Measurements from ENCODE around the gene ITPKC.

ITPKC gene

GRCh38 chr19:40716482-40717324 lies at the start of gene ITPKC, which contains the start of gene COQ8B:
ITPKC (plus strand) TSS chr19:40717112; CDS start chr19:40717136, 24 bp downstream.
COQ8B (minus strand) TSS chr19:40716886; CDS start chr19:40714632, 2,254 bp downstream.
- DNase-seq (ENCODE audit: low read depth in 1 of 2, low spot score in 1 of 2) = peak; percentile 99 to 100

- DNase-seq (ENCODE audit: low read depth in 1 of 2, low spot score in 1 of 2) = no peak
Observed at GRCh38 chr19:40667602-40668001, 49.3 kb upstream of the ITPKC start.

GRCh38 chr19:40668991-40669614 lies 47.8 kb upstream of the ITPKC start:
- DNase-seq (ENCODE audit: low read depth in 1 of 2, low spot score in 1 of 2) = no peak

GRCh38 chr19:40671404-40671803 lies 45.5 kb upstream of the ITPKC start:
- no peak for DNase-seq (ENCODE audit: low read depth in 1 of 2, low spot score in 1 of 2)

GRCh38 chr19:40672038-40672437 lies 44.9 kb upstream of the ITPKC start:
- no peak for DNase-seq (ENCODE audit: low read depth in 1 of 2, low spot score in 1 of 2)

- DNase-seq (ENCODE audit: low read depth in 1 of 2, low spot score in 1 of 2) = no peak
Observed at GRCh38 chr19:40672573-40673299, 44.2 kb upstream of the ITPKC start.

- DNase-seq (ENCODE audit: low read depth in 1 of 2, low spot score in 1 of 2) = no peak
Observed at GRCh38 chr19:40673397-40673796, 43.5 kb upstream of the ITPKC start.

- DNase-seq (ENCODE audit: low read depth in 1 of 2, low spot score in 1 of 2) = no peak
Observed at GRCh38 chr19:40674291-40674690, 42.6 kb upstream of the ITPKC start.

- no peak for DNase-seq (ENCODE audit: low read depth in 1 of 2, low spot score in 1 of 2)
Observed at GRCh38 chr19:40677156-40677555, 39.8 kb upstream of the ITPKC start.

GRCh38 chr19:40681039-40681438 lies 35.9 kb upstream of the ITPKC start:
- DNase-seq (ENCODE audit: low read depth in 1 of 2, low spot score in 1 of 2) = no peak

GRCh38 chr19:40682431-40682964 lies 34.4 kb upstream of the ITPKC start:
- DNase-seq (ENCODE audit: low read depth in 1 of 2, low spot score in 1 of 2) = no peak

- no peak for DNase-seq (ENCODE audit: low read depth in 1 of 2, low spot score in 1 of 2)
Observed at GRCh38 chr19:40683437-40683836, 33.5 kb upstream of the ITPKC start.

GRCh38 chr19:40684280-40684679 lies 32.6 kb upstream of the ITPKC start:
- no peak for DNase-seq (ENCODE audit: low read depth in 1 of 2, low spot score in 1 of 2)

GRCh38 chr19:40685016-40685526 lies 31.8 kb upstream of the ITPKC start:
- no peak for DNase-seq (ENCODE audit: low read depth in 1 of 2, low spot score in 1 of 2)

- DNase-seq (ENCODE audit: low read depth in 1 of 2, low spot score in 1 of 2) = no peak
Observed at GRCh38 chr19:40685563-40685962, 31.3 kb upstream of the ITPKC start.

GRCh38 chr19:40686882-40687524 lies 29.9 kb upstream of the ITPKC start:
- DNase-seq (ENCODE audit: low read depth in 1 of 2, low spot score in 1 of 2) = no peak

- no peak for DNase-seq (ENCODE audit: low read depth in 1 of 2, low spot score in 1 of 2)
Observed at GRCh38 chr19:40687525-40688016, 29.3 kb upstream of the ITPKC start.

GRCh38 chr19:40688309-40688708 lies 28.6 kb upstream of the ITPKC start:
- no peak for DNase-seq (ENCODE audit: low read depth in 1 of 2, low spot score in 1 of 2)

- no peak for DNase-seq (ENCODE audit: low read depth in 1 of 2, low spot score in 1 of 2)
Observed at GRCh38 chr19:40688987-40689338, 27.9 kb upstream of the ITPKC start.

- DNase-seq (ENCODE audit: low read depth in 1 of 2, low spot score in 1 of 2) = no peak
Observed at GRCh38 chr19:40689339-40690049, 27.4 kb upstream of the ITPKC start.
